NCI-H1436 (cell line): ENCODE measurements around the gene HEPHL1.
"Not testable (repeated sequence)": the region's sequence is repeated elsewhere in the genome, so short reads cannot be mapped to it uniquely, and the experiment has no call there.

Source experiments
- DNase-seq: peaks from one replicate; lab custom pipeline; 2025; lab: John Stamatoyannopoulos, UW

The HEPHL1 gene

GRCh38 chr11:94084164-94084563 is 63.0 kb downstream of the HEPHL1 start:
- no peak for DNase-seq

- DNase-seq, result no peak
Observed at GRCh38 chr11:94088906-94089305, 67.8 kb downstream of the HEPHL1 start.

- DNase-seq, result no peak
Observed at GRCh38 chr11:94089341-94089740, 68.2 kb downstream of the HEPHL1 start.

GRCh38 chr11:94090401-94090800 is 69.2 kb downstream of the HEPHL1 start:
- no peak for DNase-seq

- no peak for DNase-seq
Observed at GRCh38 chr11:94091091-94091490, 69.9 kb downstream of the HEPHL1 start.

- no peak for DNase-seq
Observed at GRCh38 chr11:94100253-94100652, 79.1 kb downstream of the HEPHL1 start.

GRCh38 chr11:94103471-94103870 is 82.3 kb downstream of the HEPHL1 start:
- DNase-seq, result no peak

- no peak for DNase-seq
Observed at GRCh38 chr11:94104734-94105133, 83.6 kb downstream of the HEPHL1 start.

GRCh38 chr11:94106716-94107115 is 85.6 kb downstream of the HEPHL1 start:
- DNase-seq, result no peak

- no peak for DNase-seq
Observed at GRCh38 chr11:94107363-94107762, 86.2 kb downstream of the HEPHL1 start.

- no peak for DNase-seq
Observed at GRCh38 chr11:94111241-94111640, 90.1 kb downstream of the HEPHL1 start.

- DNase-seq, result no peak
Observed at GRCh38 chr11:94111660-94112059, 90.5 kb downstream of the HEPHL1 start.

- DNase-seq, result no peak
Observed at GRCh38 chr11:94112206-94112953, 91.2 kb downstream of the HEPHL1 start.

- no peak for DNase-seq
Observed at GRCh38 chr11:94117197-94117574, 96.0 kb downstream of the HEPHL1 start.

- no peak for DNase-seq
Observed at GRCh38 chr11:94117871-94118270, 96.7 kb downstream of the HEPHL1 start.

- not testable (repeated sequence) for DNase-seq
Observed at GRCh38 chr11:94119676-94120075, 98.5 kb downstream of the HEPHL1 start.

GRCh38 chr11:94120516-94120915 is 99.4 kb downstream of the HEPHL1 start:
- DNase-seq, result not testable (repeated sequence)

- no peak for DNase-seq
Observed at GRCh38 chr11:94120946-94121345, 99.8 kb downstream of the HEPHL1 start.

GRCh38 chr11:94125407-94126115 is 104.4 kb downstream of the HEPHL1 start:
- no peak for DNase-seq

- DNase-seq, result no peak
Observed at GRCh38 chr11:94127638-94128037, 106.5 kb downstream of the HEPHL1 start.

- DNase-seq, result no peak
Observed at GRCh38 chr11:94128291-94128745, 107.2 kb downstream of the HEPHL1 start.

GRCh38 chr11:94128746-94129511 is 107.8 kb downstream of the HEPHL1 start, which contains the start of gene PANX1:
Gene PANX1 (plus strand): TSS chr11:94128841. CDS start chr11:94129313, 472 bp downstream.
- peak; percentile 86 for DNase-seq
